ENCODE results near the gene TULP4.

TULP4 gene

DNA sequence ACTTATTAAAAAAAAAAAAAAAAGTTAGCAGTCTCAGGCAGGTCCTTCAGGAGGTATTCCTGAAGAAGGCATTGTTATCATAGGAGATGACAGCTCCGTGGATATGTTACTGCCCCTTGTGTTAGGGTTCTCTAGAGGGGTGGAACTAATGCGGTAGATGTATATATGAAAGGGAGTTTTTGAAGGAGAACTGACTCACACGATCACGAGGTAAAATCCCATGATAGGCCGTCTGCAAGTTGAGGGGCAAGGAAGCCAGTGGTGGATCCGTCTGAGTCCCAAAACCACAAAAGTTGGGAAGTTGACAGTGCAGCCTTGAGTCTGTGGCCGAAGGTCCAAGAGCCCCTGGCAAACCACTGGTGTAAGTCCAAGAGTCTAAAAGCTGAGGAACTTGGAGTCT lies 103.4 kb downstream of the TULP4 start:
- FAIRE-seq (no peak), DNase-seq (ENCODE audit: insufficient read length, low spot score) (no peak)
- no peak for TF ChIP-seq CTCF (IDR thresholded peaks at IDR 0.05; ENCODE audit: insufficient read depth, missing control alignments)

GRCh38 chr6:158416883-158417759 lies 104.9 kb downstream of the TULP4 start:
- TF ChIP-seq CTCF (IDR thresholded peaks at IDR 0.05; ENCODE audit: insufficient read depth, missing control alignments) = no peak
- DNase-seq (ENCODE audit: insufficient read length, low spot score) (no peak), FAIRE-seq (no peak)

GRCh38 chr6:158417760-158418098 lies 105.5 kb downstream of the TULP4 start:
- no peak for TF ChIP-seq CTCF (IDR thresholded peaks at IDR 0.05; ENCODE audit: insufficient read depth, missing control alignments)
- DNase-seq (ENCODE audit: insufficient read length, low spot score) = no peak
- no peak for FAIRE-seq

DNA sequence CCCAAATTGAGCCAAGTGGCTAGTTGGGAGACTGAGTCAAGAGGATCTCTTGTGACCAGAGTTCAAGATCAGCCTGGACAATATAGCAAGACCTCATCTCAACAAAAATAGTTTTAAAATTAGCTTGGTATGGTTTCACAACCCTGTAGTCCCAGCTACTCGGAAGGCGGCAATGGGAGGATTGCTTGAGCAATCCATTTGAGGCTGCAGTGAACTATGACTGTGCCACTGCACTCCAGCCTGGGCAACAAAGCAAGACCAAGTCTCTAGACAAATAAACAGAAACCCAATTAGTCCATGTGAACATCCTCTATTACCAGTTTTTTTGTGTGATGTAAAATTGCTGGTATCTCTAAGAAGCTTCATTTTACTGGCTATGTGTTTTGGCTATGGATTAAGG lies 106.2 kb downstream of the TULP4 start:
- FAIRE-seq (no peak), DNase-seq (ENCODE audit: insufficient read length, low spot score) (no peak)
- no peak for TF ChIP-seq CTCF (IDR thresholded peaks at IDR 0.05; ENCODE audit: insufficient read depth, missing control alignments)

- no peak for TF ChIP-seq CTCF (IDR thresholded peaks at IDR 0.05; ENCODE audit: insufficient read depth, missing control alignments)
- FAIRE-seq = no peak
- DNase-seq (ENCODE audit: insufficient read length, low spot score) = no peak
Measured at GRCh38 chr6:158419339-158419909, 107.2 kb downstream of the TULP4 start.

DNA sequence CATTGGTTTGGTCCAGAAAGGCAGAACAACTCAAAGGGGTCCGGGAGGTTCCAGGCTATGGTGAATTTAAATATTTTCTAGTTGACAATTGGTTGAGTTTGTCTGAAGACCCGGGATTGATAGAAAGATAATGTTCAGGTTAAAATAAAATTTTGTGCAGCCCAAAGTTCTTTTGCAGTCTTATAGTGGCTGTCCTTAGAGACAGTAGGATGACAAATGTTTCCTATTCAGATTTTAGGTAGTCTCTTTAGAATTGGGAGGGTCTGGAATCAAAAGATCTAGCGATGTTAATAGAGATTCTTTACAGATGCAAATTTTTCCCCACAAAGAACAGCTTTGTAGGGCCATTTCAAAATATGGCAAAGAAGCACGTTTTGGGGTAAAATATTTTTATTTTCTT lies 109.1 kb downstream of the TULP4 start:
- TF ChIP-seq CTCF (IDR thresholded peaks at IDR 0.05; ENCODE audit: insufficient read depth, missing control alignments) = no peak
- DNase-seq (ENCODE audit: insufficient read length, low spot score) (no peak), FAIRE-seq (no peak)

DNA sequence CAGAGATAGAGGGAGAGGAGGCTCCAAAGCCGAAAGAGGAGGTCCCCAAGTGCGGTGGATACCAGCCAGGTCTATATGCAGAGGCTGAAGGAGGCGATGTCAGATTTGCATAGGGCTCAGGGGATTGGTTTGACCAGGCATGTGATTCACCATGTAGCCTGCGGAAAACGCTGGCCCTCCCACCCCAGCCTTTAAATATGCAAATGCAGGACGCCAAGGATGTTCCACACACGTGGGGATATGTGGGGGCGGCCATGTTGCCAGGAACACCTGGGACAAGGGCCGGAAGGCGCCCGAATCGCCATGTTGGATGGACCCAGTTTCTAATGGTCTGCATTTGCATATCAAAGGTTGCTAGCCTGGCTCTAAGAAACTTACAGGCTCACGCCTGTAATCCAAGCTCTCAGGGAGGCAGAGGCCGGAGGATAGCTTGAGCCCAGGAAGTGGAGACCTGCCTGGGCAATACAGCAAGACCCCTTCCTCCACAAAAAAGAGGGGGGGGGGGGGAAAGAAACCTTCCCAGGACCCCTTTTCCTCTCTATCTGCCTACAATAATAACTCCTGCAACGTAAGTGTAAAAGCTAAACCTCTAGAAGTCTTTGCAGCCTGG lies 110.5 kb downstream of the TULP4 start:
- TF ChIP-seq CTCF (IDR thresholded peaks at IDR 0.05; ENCODE audit: insufficient read depth, missing control alignments) = no peak
- FAIRE-seq (no peak), DNase-seq (ENCODE audit: insufficient read length, low spot score) (no peak)
